Endothelial cell of umbilical vein (primary cell): ENCODE results near the gene PTPRE. TPM values are rescaled to one million over a fixed set of nuclear protein-coding genes. Genes with fewer than 3 reads are reported as not detected.

Experiments used
- BruUV-seq: library from RNA; stranded (reverse); fragments of 400-500 nt; replicated peaks from 2 replicates; lab custom pipeline; 2021; lab: Mats Ljungman, UMichigan
- CTCF ChIA-PET: fragments of 300-600, 350-600 bp; sonication (Branson Sonifier 250); formaldehyde crosslinking; loops from one replicate; lab custom pipeline; 2021; ENCODE audit warnings: antibody characterized with exemption, inconsistent platforms; lab: Charles Lee
- POLR2A ChIA-PET: fragments of 300-600, 350-600 bp; sonication (Branson Sonifier 250); formaldehyde crosslinking; loops from one replicate; lab custom pipeline; 2021; ENCODE audit warnings: antibody characterized with exemption, inconsistent platforms; lab: Charles Lee
- DNase-seq: peaks from one replicate; pipeline ENCODE4 v3.0.0-alpha.2; 2011; ENCODE audit warnings: low read depth, low spot score
- FAIRE-seq: peaks from 2 replicates; lab custom pipeline; 2011; peaks lifted over from hg19 to GRCh38; lab: Jason Lieb, UNC
- H2AFZ ChIP-seq: 2 replicates; pipeline ENCODE4 v1.6.0; 2012; ENCODE audit warnings: low read depth, low read length, control low read depth, inconsistent platforms
- H3K27ac ChIP-seq: 2 replicates; pipeline ENCODE4 v1.5.1; 2011; ENCODE audit warnings: low read depth, mild to moderate bottlenecking, control low read depth, low read length, moderate library complexity; ENCODE audit not compliant: insufficient read depth
- H3K27me3 ChIP-seq, 2 experiments: 2 replicates each; pipeline versions ENCODE4 v1.6.0 to v1.6.1; 2011; ENCODE audit warnings: low read length in 2 of 2, mixed read lengths in 1 of 2; ENCODE audit not compliant: control insufficient read depth in 2 of 2, insufficient read depth in 2 of 2
- H3K36me3 ChIP-seq, 2 experiments: 2 replicates in 1 of 2; 3 replicates in 1 of 2; pipeline ENCODE4 v1.5.1; 2011; ENCODE audit warnings: low read length in 2 of 2, mild to moderate bottlenecking in 1 of 2, moderate library complexity in 1 of 2; ENCODE audit not compliant: control insufficient read depth in 2 of 2, insufficient read depth in 2 of 2; ENCODE audit errors: extremely low read depth in 1 of 2
- H3K4me1 ChIP-seq: 3 replicates; pipeline ENCODE4 v1.5.1; 2011; ENCODE audit warnings: mild to moderate bottlenecking, low read length; ENCODE audit not compliant: control insufficient read depth, insufficient read depth; ENCODE audit errors: extremely low read depth
- H3K4me2 ChIP-seq: 2 replicates; pipeline ENCODE4 v1.6.1; 2011; ENCODE audit warnings: low read length, control low read depth, mixed read lengths; ENCODE audit not compliant: insufficient read depth
- H3K4me3 ChIP-seq, 3 experiments: fragments of 200-600 bp in 1 of 3; sonication (generic), shearing (Covaris generic) in 1 of 3; replicated peaks in 1 of 3; 2 replicates each; pipeline ENCODE4 v1.5.1; 2011 to 2016; ENCODE audit warnings: control low read depth in 3 of 3, low read length in 3 of 3, mild to moderate bottlenecking in 2 of 3, inconsistent platforms in 1 of 3, low read depth in 1 of 3, moderate library complexity in 1 of 3; ENCODE audit not compliant: insufficient read depth in 1 of 3
- H3K79me2 ChIP-seq: 2 replicates; pipeline ENCODE4 v1.6.0; 2012; ENCODE audit warnings: low read length, inconsistent platforms; ENCODE audit not compliant: control insufficient read depth, insufficient read depth
- H3K9ac ChIP-seq: replicated peaks from 2 replicates; pipeline ENCODE3; 2011; ENCODE audit warnings: low read length, control low read depth; ENCODE audit not compliant: insufficient read depth; ENCODE audit errors: extremely low read depth
- H3K9me1 ChIP-seq: replicated peaks from 3 replicates; pipeline ENCODE4 v1.6.0; 2011; ENCODE audit warnings: mild to moderate bottlenecking, low read length; ENCODE audit not compliant: control insufficient read depth, insufficient read depth; ENCODE audit errors: extremely low read depth
- H3K9me3 ChIP-seq: replicated peaks from 2 replicates; pipeline ENCODE4 v1.5.1; 2012; ENCODE audit warnings: low read length, inconsistent platforms; ENCODE audit not compliant: control insufficient read depth, insufficient read depth
- H4K20me1 ChIP-seq: replicated peaks from 2 replicates; pipeline ENCODE3; 2011; ENCODE audit warnings: mild to moderate bottlenecking, low read length; ENCODE audit not compliant: control insufficient read depth, insufficient read depth; ENCODE audit errors: extremely low read depth
- EZH2 ChIP-seq: IDR thresholded peaks from 2 replicates; pipeline ENCODE4 v1.6.1; 2012; ENCODE audit warnings: borderline replicate concordance, low read depth, mild to moderate bottlenecking, moderate library complexity, low read length, inconsistent platforms; ENCODE audit not compliant: severe bottlenecking
- FOS ChIP-seq: IDR thresholded peaks from 2 replicates; pipeline ENCODE4 v1.6.1; 2011; ENCODE audit warnings: mild to moderate bottlenecking, low read length, moderate library complexity, borderline replicate concordance; ENCODE audit not compliant: insufficient read depth
- GATA2 ChIP-seq: IDR thresholded peaks from 2 replicates; pipeline ENCODE4 v1.7.0; 2011; ENCODE audit warnings: low read depth, mild to moderate bottlenecking, moderate library complexity, mixed read lengths, low read length; ENCODE audit not compliant: insufficient read length, insufficient read depth
- JUN ChIP-seq: IDR thresholded peaks from 2 replicates; pipeline ENCODE4 v1.6.1; 2011; ENCODE audit warnings: borderline replicate concordance, low read depth; ENCODE audit not compliant: insufficient read length, insufficient read depth
- MYC ChIP-seq: IDR thresholded peaks from one replicate; pipeline ENCODE4 v1.6.1; 2011; ENCODE audit warnings: mild to moderate bottlenecking, low read depth, low read length
- POLR2A ChIP-seq: IDR thresholded peaks from 2 replicates; pipeline ENCODE4 v1.6.1; 2012; ENCODE audit warnings: low read depth, mild to moderate bottlenecking, control low read depth, low read length
- POLR2AphosphoS5 ChIP-seq: IDR thresholded peaks from 2 replicates; pipeline ENCODE4 v1.6.1; 2012; ENCODE audit warnings: low read depth, mild to moderate bottlenecking, control low read depth, low read length, moderate library complexity; ENCODE audit not compliant: insufficient read depth
- dilution Hi-C: fragments of 300-500 bp; cut with MboI; formaldehyde crosslinking; loops from one replicate; pipeline ENCODE4 v1.15.0; 2019; ENCODE audit warnings: low sequenced_read_pairs; ENCODE audit not compliant: extremely low pct_ligation_motif_present
- intact Hi-C: fragments of 100-400 bp; cut with micrococcal nuclease; formaldehyde crosslinking; loops from one replicate; pipeline ENCODE4 v1.10.0; 2022
- polyA plus RNA-seq, 4 experiments: library from polyadenylated mRNA; depleted of rRNA in 3 of 4; stranded (reverse) in 3 of 4; unstranded in 1 of 4; fragments of >200 nt; gene quantifications; 2 replicates each; pipeline versions ENCODE4 v1.2.1 to v1.2.3, GENCODE V29; 2011 to 2012; ENCODE audit warnings: missing spikeins in 1 of 4
- total RNA-seq: library from RNA; stranded (reverse); gene quantifications from 2 replicates; pipeline ENCODE4 v1.2.3, GENCODE V29; 2021
- TF ChIP-seq, protein P1 (sequence below): IDR thresholded peaks from 2 replicates; pipeline ENCODE4 v1.6.1; 2011; ENCODE audit not compliant: insufficient read depth, insufficient read length
- TF ChIP-seq, protein P2 (sequence below), 2 donors: IDR thresholded peaks; 1 replicate in 1 of 2; 2 replicates in 1 of 2; pipeline ENCODE4 v1.5.1; 2011; ENCODE audit warnings: low read length in 2 of 2, mild to moderate bottlenecking in 2 of 2, moderate library complexity in 2 of 2, control low read depth in 1 of 2, inconsistent platforms in 1 of 2, low read depth in 1 of 2; ENCODE audit not compliant: insufficient read depth in 1 of 2; ENCODE audit errors: extremely low read depth in 1 of 2

Gene PTPRE
- total and polyA plus RNA-seq, 2 donors (not counting 3 experiments of a cell fraction or from before 2014, with no cell fraction given): 37.3 to 116 TPM

DNA sequence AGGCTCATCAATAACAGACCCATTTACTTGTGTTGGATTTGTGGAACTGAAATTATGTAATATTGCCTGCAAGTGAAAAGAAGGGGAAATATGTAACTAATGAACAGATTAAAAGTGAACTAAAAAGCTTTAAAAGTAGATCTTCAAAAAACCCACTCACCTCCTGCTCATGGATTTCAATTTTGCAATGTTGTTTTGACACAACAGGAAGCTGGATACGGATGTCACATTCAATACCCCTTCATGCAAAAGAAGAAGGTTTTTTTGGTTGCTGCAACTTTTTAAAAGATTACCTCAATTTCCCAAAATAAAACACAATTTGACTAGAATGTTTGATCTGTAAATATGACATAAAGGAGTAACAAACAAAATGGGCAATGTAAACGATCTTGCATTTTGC, 216.0 kb downstream of the PTPRE start:
- H2AFZ ChIP-seq: no peak overlapping the region
- H3K27me3 ChIP-seq: no peaks in the 10 kb centered on the region
- TF ChIP-seq, protein P1, sequence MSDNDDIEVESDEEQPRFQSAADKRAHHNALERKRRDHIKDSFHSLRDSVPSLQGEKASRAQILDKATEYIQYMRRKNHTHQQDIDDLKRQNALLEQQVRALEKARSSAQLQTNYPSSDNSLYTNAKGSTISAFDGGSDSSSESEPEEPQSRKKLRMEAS: no peak
- TF ChIP-seq MYC: no peak
- TF ChIP-seq JUN: no peak
- no peak for TF ChIP-seq GATA2
- TF ChIP-seq EZH2: no peak
- TF ChIP-seq, protein P2, sequence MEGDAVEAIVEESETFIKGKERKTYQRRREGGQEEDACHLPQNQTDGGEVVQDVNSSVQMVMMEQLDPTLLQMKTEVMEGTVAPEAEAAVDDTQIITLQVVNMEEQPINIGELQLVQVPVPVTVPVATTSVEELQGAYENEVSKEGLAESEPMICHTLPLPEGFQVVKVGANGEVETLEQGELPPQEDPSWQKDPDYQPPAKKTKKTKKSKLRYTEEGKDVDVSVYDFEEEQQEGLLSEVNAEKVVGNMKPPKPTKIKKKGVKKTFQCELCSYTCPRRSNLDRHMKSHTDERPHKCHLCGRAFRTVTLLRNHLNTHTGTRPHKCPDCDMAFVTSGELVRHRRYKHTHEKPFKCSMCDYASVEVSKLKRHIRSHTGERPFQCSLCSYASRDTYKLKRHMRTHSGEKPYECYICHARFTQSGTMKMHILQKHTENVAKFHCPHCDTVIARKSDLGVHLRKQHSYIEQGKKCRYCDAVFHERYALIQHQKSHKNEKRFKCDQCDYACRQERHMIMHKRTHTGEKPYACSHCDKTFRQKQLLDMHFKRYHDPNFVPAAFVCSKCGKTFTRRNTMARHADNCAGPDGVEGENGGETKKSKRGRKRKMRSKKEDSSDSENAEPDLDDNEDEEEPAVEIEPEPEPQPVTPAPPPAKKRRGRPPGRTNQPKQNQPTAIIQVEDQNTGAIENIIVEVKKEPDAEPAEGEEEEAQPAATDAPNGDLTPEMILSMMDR (IDR thresholded peaks at IDR 0.05; ENCODE audit: extremely low read depth in 1 of 2, insufficient read depth in 1 of 2, low read depth in 1 of 2, low read length in 2 of 2): no peak
- no peak for TF ChIP-seq POLR2A
- TF ChIP-seq FOS: no peak
- TF ChIP-seq POLR2AphosphoS5: no peak
- ChIA-PET CTCF (interaction anchor here (1.2 to 1.8 kb wide), 4 partner anchors 10 to 54 kb away, joined by 3 to 6 read pairs (median 4); no protein-coding TSS in a partner anchor), POLR2A (no interaction called here)
- peaks cover 78% of the 10 kb centered on the region for H3K79me2 ChIP-seq
- dilution Hi-C loops (no loop called here), intact Hi-C loops (no loop called here)
- no peak overlapping the region for H3K4me3 ChIP-seq
- peaks cover 32% of the 10 kb centered on the region for H3K4me1 ChIP-seq
- H3K27ac ChIP-seq: no peak overlapping the region
- no TSS peak for BruUV-seq
- H4K20me1 ChIP-seq: no peaks in the 10 kb centered on the region
- FAIRE-seq (no peak), DNase-seq (no peak)
- no peak overlapping the region for H3K9ac ChIP-seq
- H3K9me1 ChIP-seq: no peaks in the 10 kb centered on the region
- peak overlapping the region; percentile 77 for H3K4me2 ChIP-seq
- H3K36me3 ChIP-seq: peaks cover 0 to 22% of the 10 kb centered on the region in 2 experiments
- no peaks in the 10 kb centered on the region for H3K9me3 ChIP-seq
